ENCODE data around the gene NIFK.

GRCh38 chr2:121754851-121755236 lies 18.2 kb upstream of the NIFK start:
- TF ChIP-seq POLR2A (IDR thresholded peaks at IDR 0.05): no peak
- TF ChIP-seq, protein P1, sequence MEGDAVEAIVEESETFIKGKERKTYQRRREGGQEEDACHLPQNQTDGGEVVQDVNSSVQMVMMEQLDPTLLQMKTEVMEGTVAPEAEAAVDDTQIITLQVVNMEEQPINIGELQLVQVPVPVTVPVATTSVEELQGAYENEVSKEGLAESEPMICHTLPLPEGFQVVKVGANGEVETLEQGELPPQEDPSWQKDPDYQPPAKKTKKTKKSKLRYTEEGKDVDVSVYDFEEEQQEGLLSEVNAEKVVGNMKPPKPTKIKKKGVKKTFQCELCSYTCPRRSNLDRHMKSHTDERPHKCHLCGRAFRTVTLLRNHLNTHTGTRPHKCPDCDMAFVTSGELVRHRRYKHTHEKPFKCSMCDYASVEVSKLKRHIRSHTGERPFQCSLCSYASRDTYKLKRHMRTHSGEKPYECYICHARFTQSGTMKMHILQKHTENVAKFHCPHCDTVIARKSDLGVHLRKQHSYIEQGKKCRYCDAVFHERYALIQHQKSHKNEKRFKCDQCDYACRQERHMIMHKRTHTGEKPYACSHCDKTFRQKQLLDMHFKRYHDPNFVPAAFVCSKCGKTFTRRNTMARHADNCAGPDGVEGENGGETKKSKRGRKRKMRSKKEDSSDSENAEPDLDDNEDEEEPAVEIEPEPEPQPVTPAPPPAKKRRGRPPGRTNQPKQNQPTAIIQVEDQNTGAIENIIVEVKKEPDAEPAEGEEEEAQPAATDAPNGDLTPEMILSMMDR (IDR thresholded peaks at IDR 0.05): no peak

Data from Peyer's patch (tissue), 4 donors.